Omental fat pad (tissue), 4 donors: ENCODE measurements around the gene NPBWR2. TPM values are rescaled to one million over a fixed set of nuclear protein-coding genes. Genes with fewer than 3 reads are reported as not detected.

ENCODE experiments used
- ATAC-seq: fragments of 150-250 bp; one replicate; pipeline ENCODE4 v1.9.1; 2016; ENCODE audit warnings: mild to moderate bottlenecking, moderate library complexity; ENCODE audit not compliant: low FRiP score
- DNase-seq: peaks from one replicate; pipeline ENCODE4 v3.0.0-alpha.2; 2019; ENCODE audit warnings: low spot score
- CTCF ChIP-seq, 3 donors: fragments of 450-650 bp; IDR thresholded peaks; one replicate each; pipeline ENCODE4 v1.5.1; 2016 to 2017; ENCODE audit warnings: antibody characterized with exemption in 3 of 3, mild to moderate bottlenecking in 3 of 3, moderate library complexity in 2 of 3
- total RNA-seq, 4 donors: library from RNA; depleted of rRNA; stranded (reverse); fragments of >200 nt; gene quantifications; one replicate each; pipeline ENCODE4 v1.1.0, GENCODE V29; 2016

NPBWR2 gene
- total RNA-seq, 4 donors from 2014 or later = not detected

- no peak for DNase-seq
- no peak for ATAC-seq
- no peak for TF ChIP-seq CTCF (IDR thresholded peaks at IDR 0.05)
Observed at GRCh38 chr20:64146936-64147477, 39.6 kb upstream of the NPBWR2 start.

DNA sequence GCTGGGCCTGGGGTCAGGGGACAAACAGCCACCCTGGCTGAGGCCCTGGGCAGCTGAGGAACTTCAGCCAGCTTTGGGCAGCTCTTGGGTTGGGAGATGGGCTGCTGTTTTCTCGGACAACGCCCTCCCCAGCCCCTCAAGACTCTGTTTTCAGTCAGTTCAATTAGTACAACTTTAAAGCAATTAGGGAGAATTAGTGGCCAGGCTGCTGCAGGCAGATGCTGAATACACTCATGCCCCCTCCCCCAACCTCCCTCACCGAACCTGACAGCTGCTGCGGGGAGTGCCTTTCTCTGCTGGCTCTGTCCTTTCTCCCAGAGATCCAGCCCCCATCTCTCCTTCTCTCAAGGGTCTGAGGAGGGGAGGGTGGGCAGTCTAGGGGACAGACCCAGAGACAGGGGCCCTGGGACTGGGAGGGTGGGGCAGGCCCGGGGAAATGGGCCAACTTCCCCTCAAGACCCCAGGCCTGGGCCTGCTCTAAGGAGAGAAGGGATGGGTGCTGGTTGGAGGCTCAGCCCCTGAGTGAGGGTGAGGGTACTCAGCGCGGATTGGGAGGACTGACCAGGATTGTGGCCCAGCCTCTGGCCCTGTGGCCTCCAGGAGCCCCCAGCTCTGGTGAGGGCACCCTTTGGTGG, 39.1 kb upstream of the NPBWR2 start:
- no peak for TF ChIP-seq CTCF (IDR thresholded peaks at IDR 0.05)
- DNase-seq (no peak), ATAC-seq (no peak)

- no peak for TF ChIP-seq CTCF (IDR thresholded peaks at IDR 0.05)
- DNase-seq (no peak), ATAC-seq (no peak)
Observed at GRCh38 chr20:64145458-64146300, 38.3 kb upstream of the NPBWR2 start.

DNA sequence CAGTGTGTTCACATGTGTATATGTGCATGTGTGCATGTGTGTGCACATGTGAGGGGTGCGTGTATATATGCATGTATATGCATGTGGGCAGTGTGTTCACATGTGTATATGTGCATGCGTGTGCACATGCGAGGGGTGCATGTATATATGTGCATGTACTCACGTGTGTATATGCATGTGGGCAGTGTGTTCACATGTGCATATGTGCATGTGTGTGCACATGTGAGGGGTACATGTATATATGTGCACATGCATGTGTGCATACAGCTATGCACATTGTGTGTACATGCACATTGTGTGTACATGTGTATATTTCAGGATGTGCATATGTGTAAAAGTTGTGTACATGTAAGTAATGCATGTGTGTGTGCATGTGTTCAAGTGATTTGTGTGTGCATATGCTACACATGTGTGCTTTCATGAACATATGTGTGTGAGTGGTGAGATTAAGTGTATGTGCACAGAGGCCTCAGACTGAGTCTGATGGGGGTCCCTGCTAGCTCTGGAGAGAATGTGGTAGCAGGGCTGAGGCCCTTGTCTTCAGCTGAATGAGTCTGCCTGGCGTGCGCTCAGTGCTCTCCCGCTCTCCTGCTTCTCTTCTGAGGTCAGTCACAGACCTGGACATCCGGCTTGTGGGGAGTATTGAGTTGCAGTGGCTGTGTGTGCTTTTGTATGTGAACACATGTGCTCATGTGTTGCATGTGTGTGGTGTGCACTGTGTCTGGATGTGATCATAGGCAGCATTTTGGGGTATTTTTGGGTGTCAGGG, 37.0 kb upstream of the NPBWR2 start:
- ATAC-seq (no peak), DNase-seq (no peak)
- TF ChIP-seq CTCF (IDR thresholded peaks at IDR 0.05) = no peak

GRCh38 chr20:64143018-64143801, 35.8 kb upstream of the NPBWR2 start:
- no peak for TF ChIP-seq CTCF (IDR thresholded peaks at IDR 0.05)
- ATAC-seq (no peak), DNase-seq (no peak)

- ATAC-seq (no peak), DNase-seq (no peak)
Observed at GRCh38 chr20:64142590-64142989, 35.2 kb upstream of the NPBWR2 start.

More at GRCh38 chr20:64142590-64142989, 35.2 kb upstream of the NPBWR2 start:
- no peak for TF ChIP-seq CTCF (IDR thresholded peaks at IDR 0.05)
